Measurements from ENCODE around the gene PRRX1. TPM values are rescaled to one million over a fixed set of nuclear protein-coding genes. Genes with fewer than 3 reads are reported as not detected.

Gene PRRX1
- total RNA-seq, 1 experiment from 2014 or later = 4.5 TPM

GRCh38 chr1:170630977-170631376 is 33.0 kb upstream of the PRRX1 start:
- intact Hi-C loops (cut with micrococcal nuclease; ENCODE audit: unreplicated experiment) = no loop called here

GRCh38 chr1:170634293-170634692 is 29.6 kb upstream of the PRRX1 start:
- Histone ChIP-seq H3K4me3 (ENCODE audit: low read depth, low read length, poor library complexity, severe bottlenecking) (no peak overlapping the region), H3K27ac (ENCODE audit: low read depth, low read length, poor library complexity, severe bottlenecking) (no peak overlapping the region), H3K27me3 (replicated peaks; ENCODE audit: insufficient read depth, low read depth, low read length, poor library complexity) (no peaks in the 10 kb centered on the region), H3K4me1 (ENCODE audit: insufficient read depth, low read length, poor library complexity, severe bottlenecking) (no peaks in the 10 kb centered on the region), H3K36me3 (ENCODE audit: insufficient read depth, low read length, poor library complexity, severe bottlenecking) (no peaks in the 10 kb centered on the region), H3K9me3 (ENCODE audit: low read depth, low read length, poor library complexity, severe bottlenecking) (no peaks in the 10 kb centered on the region)
- TF ChIP-seq CTCF (conservative IDR thresholded peaks at IDR 0.05; ENCODE audit: low read depth, low read length) (no peak), EZH2 (IDR thresholded peaks at IDR 0.05; ENCODE audit: borderline replicate concordance, low read depth, low read length, poor library complexity, severe bottlenecking) (no peak)
- CTCF ChIA-PET = interaction anchor here (0.5 kb wide), 1 partner anchor 55 kb away, joined by 7 read pairs; no protein-coding TSS in a partner anchor
- no TSS peak for BruUV-seq (replicated peaks)
- DNase-seq (ENCODE audit: low spot score) = no peak
- POLR2A ChIA-PET (ENCODE audit: low non-redundant PET) = no interaction called here
- intact Hi-C loops (cut with micrococcal nuclease; ENCODE audit: unreplicated experiment) = no loop called here

More at GRCh38 chr1:170630977-170631376, 33.0 kb upstream of the PRRX1 start:
- Histone ChIP-seq H3K27me3 (replicated peaks; ENCODE audit: insufficient read depth, low read depth, low read length, poor library complexity) (no peaks in the 10 kb centered on the region), H3K4me3 (ENCODE audit: low read depth, low read length, poor library complexity, severe bottlenecking) (no peak overlapping the region), H3K9me3 (ENCODE audit: low read depth, low read length, poor library complexity, severe bottlenecking) (no peaks in the 10 kb centered on the region), H3K27ac (ENCODE audit: low read depth, low read length, poor library complexity, severe bottlenecking) (no peak overlapping the region), H3K36me3 (ENCODE audit: insufficient read depth, low read length, poor library complexity, severe bottlenecking) (no peaks in the 10 kb centered on the region), H3K4me1 (ENCODE audit: insufficient read depth, low read length, poor library complexity, severe bottlenecking) (no peaks in the 10 kb centered on the region)
- no TSS peak for BruUV-seq (replicated peaks)
- DNase-seq (ENCODE audit: low spot score) = no peak
- TF ChIP-seq EZH2 (IDR thresholded peaks at IDR 0.05; ENCODE audit: borderline replicate concordance, low read depth, low read length, poor library complexity, severe bottlenecking) (no peak), CTCF (conservative IDR thresholded peaks at IDR 0.05; ENCODE audit: low read depth, low read length) (no peak)
- ChIA-PET CTCF (no interaction called here), POLR2A (ENCODE audit: low non-redundant PET) (no interaction called here)

GRCh38 chr1:170634824-170635410 is 29.0 kb upstream of the PRRX1 start:
- ChIA-PET CTCF (interaction anchor here (0.5 kb wide), 1 partner anchor 54 kb away, joined by 7 read pairs; no protein-coding TSS in a partner anchor), POLR2A (ENCODE audit: low non-redundant PET) (no interaction called here)
- BruUV-seq (replicated peaks) = no TSS peak
- Histone ChIP-seq H3K27ac (ENCODE audit: low read depth, low read length, poor library complexity, severe bottlenecking) (no peak overlapping the region), H3K4me1 (ENCODE audit: insufficient read depth, low read length, poor library complexity, severe bottlenecking) (no peaks in the 10 kb centered on the region), H3K4me3 (ENCODE audit: low read depth, low read length, poor library complexity, severe bottlenecking) (no peak overlapping the region), H3K27me3 (replicated peaks; ENCODE audit: insufficient read depth, low read depth, low read length, poor library complexity) (no peaks in the 10 kb centered on the region), H3K9me3 (ENCODE audit: low read depth, low read length, poor library complexity, severe bottlenecking) (no peaks in the 10 kb centered on the region), H3K36me3 (ENCODE audit: insufficient read depth, low read length, poor library complexity, severe bottlenecking) (no peaks in the 10 kb centered on the region)
- no peak for TF ChIP-seq CTCF (conservative IDR thresholded peaks at IDR 0.05; ENCODE audit: low read depth, low read length)
- no peak for TF ChIP-seq EZH2 (IDR thresholded peaks at IDR 0.05; ENCODE audit: borderline replicate concordance, low read depth, low read length, poor library complexity, severe bottlenecking)
- intact Hi-C loops (cut with micrococcal nuclease; ENCODE audit: unreplicated experiment) = no loop called here
- DNase-seq (ENCODE audit: low spot score) = no peak
